Medulla oblongata (tissue), 1 donor: ENCODE measurements around the gene ANKS3.

ENCODE experiments used
- DNase-seq: peaks from one replicate; pipeline ENCODE4 v3.0.0-alpha.2; 2015; ENCODE audit errors: extremely low spot score

The ANKS3 gene

DNA sequence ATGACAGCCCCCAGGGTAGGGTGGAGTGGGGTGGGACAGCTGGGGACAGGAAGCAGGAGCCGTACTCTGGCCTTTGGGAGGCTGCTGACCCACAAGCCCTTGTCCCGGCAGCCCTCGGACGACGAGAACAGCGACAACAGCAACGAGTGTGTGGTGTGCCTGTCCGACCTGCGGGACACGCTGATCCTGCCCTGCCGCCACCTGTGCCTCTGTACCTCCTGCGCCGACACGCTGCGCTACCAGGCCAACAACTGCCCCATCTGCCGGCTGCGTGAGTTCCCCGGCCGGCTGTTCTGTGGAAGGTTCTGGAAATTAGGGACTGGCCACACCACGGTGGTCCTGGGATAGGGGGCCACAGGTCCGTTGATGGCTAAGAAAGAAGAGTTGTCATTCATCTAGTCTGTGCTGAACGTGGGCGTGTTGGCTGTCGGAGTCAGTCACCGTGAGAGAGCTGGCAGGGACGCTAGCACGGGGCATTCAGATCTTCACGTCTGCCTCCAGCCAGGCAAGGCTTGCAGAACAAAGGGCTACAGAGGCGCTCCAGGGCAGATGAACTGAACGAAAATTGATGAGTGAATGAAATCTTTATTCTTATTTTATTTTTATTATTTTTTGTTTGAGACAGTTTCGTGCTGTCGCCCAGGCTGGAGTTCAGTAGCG is 60.6 kb downstream of the ANKS3 start:
- peak; percentile 72 for DNase-seq

DNA sequence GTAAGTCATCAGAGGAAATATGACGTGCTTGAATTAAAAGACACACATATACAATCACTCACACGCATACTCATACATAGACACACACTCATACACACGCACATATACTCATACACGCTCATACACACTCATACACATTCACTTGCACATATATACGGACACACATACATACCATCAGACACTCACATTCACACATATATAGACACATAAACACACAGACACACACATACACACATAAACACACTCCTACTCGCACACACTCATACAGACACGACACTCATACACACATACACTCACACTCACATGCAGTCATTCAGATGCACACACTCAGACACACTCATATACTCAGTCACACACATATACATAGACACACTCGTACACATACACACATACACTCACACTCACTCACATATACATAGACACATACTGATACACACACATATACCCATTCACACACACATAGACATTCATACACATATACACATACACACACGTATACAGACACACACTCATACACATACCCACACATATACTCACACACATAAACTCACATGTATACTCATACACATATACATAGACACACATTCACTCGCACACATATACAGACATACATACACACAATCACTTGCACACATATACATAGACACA is 65.6 kb downstream of the ANKS3 start:
- no peak for DNase-seq

DNA sequence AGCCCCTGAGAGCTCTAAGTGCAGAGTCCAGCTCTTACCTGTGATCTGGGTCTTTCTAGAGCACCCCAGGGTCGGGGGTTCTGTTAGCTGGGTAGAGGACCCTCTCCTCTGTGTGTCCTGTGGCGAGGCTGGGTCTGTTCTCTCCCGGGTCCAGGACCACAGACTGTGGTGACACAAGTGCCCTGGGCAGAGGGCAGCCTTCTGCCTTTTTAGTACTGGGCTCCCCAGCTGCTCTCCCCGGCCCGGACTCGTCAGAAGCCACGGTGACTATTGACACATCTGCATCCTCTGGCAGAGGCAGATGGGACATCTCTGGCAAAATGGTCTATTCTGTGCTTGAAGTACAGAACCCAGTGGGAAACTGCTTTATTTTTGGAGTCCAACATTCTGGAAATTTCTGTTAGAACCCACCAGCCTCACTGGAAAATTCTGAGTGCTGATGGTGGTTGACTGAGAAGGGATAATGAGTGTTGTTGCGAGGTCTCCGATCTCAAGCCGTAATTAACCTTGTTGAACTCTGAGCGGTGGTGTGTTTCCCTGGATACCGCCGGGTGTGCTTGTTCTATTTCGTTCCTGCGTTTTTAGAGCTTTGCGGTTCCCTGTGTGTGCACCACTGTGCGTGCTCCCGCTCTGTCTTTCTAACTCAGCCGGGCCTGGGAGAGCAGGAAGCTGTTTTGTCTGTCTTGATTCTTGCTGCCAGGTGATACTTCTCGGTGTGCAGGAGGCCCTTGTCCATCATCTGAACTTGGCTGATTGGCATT is 66.7 kb downstream of the ANKS3 start:
- DNase-seq = no peak

DNA sequence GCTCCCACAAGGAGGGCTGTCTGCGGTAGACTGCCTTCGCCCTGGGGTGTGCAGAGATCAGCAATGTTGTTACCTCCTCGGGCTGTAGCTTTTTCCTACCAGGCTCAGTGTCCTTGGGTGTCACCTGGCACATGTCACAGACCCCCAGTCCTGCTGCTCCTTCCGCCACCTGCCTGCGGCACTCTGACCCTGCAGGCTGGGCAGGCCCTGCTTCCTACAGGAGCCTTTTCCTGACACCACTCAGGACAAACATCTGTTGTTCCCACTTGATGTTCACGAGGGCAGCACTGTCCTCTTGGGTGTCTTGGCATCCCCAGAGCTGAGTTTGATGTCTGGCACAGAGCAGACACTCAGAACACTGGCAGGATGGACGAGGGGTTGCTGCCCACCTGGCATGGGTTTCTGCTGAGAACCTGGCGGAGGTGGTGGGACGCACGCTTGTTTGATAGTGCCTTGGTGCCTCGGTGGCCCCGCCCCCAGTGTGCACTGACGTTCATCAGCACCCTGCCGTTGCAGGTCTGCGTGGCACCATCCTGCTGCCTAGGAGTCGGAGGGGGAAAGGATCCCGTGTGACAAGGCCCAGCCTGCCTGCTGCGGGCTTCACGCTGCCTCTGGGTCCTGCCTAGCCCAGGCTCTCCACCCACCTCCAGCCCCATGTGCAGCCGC is 67.4 kb downstream of the ANKS3 start:
- no peak for DNase-seq

DNA sequence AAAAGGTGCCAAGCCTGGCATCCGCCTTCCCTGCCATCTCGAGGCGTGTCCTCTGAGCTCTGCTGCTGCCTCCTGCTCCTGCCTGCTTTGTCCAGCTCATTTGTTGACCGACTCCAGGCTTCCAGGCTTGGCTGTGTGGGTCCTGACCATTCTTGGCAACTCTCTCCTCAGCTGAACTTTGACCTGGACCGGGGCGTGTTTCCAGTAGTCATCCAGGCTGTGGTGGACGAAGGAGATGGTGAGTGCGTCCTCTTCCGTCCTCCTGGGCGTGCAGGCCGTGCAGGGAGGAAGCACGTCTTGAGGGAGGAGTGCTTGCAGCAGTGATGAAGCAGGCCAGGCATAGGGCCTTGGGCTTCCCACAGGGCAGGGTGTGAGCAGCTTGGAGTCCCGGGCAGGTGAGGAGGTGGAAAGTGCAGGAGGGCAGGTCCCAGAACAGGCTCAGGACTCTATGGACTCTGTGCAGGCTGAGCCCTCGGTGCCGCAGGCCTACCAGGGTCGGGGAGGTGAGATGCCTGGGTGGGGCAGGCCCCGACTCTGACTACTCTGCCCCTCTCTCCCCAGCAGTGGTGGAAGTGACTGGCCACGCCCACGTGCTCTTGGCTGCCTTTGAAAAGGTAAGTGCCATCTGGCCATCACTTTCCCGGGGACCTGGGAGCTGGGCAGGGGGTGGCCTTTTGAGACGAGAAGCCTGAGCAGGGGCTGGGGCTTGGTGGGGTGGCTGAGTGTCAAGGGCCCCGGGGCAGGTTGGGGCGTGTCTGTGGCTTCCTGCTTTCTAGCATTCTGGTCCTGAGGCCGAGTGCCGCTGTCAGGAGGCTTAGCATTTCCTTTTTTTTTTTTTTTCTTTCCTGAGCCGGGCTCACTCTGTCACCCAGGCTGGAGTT is 69.3 kb downstream of the ANKS3 start:
- no peak for DNase-seq

DNA sequence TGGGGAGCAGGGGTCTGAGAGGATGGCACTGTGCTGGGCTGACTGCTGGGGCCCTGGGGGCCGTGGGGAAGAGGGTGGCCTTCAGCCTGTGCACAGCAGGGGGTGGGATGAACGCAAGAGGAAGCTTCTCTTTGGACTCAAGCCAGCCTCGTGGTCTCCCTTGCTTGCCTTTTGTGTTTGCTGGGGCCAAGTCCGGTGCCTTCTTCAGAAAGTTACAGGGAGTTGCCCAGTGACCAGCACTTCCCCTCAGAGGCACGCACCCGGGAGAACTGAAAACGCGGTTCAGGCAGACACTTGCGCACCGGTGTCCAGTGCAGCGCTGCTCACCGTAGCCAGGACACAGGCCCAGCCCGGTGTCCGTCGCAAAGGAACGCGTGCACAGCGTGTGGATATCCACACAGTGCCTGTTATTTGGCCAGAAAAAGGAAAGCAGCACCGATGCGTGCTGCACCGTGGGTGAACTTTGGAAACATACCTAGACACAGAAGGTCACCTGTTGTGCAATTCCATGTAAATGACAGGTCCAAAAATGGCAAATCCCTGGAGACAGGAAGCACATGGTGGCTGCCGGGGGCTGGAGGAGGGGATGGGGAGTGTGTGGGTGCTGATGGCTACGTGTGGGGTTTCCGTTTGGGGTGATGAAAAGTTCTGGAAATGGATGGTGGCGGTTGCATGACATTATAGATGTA is 70.2 kb downstream of the ANKS3 start:
- DNase-seq = peak; percentile 93

DNA sequence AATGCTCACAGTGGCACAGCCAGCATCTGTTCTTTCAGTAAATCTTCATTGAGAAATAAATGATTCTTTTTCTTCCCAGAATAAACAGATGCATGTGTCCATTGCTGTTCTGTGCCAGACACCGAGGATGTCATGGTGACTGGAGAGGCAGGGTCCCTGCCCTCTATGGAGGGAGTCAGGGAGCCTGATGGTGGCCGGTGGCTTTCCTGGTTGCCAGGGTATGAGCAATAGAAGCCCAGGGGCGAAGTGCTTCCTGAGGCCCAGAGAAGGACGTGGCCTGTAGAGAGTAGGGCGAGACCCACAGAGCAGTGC is 70.7 kb downstream of the ANKS3 start:
- peak; percentile 63 for DNase-seq

DNA sequence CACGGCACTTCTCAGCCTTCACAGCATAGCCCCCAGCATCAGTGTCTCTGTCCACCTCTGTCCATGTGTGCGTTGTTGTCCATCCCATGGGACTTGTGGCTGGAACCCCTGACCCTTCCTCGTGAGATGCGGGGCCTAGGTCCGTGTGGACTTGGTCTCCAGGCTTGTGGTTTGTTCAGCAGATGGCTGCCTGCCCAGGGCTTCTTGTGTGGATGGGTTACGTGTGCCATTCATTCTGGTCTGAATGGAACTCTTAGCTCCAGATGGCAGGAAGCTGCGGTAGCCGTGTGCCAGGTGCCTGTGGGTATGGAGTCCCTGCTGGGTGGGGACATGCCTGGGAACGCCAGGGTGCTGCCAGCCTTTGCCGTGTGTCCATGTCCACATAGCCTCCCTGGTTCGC is 72.4 kb downstream of the ANKS3 start:
- peak; percentile 75 for DNase-seq

DNA sequence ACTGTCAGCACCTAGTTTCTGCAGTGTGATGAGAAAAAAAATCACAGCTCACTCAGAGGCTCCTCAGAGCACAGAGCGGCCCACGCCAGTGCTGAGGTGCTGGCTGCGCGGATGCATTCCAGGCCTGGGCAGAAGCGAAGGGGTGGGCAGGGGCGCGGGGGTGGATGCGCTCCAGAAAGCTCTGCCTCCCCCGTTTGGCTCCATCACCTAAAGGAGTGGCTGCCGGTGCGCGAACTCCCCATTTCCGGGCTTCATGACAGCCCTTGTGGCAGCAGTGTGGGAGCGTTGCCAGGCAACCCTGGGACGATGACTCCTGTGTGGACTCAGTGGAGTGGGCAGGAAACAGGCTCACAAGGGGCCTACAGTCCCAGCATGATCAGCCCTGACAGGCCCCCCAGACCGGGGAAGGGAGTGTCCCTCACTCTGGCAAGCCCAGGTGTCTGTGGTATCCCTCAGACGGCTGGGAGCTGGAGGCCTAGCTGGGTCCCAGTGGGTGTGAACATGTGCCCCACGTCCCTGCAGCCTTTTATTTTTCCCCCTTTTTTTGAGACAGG is 73.5 kb downstream of the ANKS3 start:
- DNase-seq = peak; percentile 54

DNA sequence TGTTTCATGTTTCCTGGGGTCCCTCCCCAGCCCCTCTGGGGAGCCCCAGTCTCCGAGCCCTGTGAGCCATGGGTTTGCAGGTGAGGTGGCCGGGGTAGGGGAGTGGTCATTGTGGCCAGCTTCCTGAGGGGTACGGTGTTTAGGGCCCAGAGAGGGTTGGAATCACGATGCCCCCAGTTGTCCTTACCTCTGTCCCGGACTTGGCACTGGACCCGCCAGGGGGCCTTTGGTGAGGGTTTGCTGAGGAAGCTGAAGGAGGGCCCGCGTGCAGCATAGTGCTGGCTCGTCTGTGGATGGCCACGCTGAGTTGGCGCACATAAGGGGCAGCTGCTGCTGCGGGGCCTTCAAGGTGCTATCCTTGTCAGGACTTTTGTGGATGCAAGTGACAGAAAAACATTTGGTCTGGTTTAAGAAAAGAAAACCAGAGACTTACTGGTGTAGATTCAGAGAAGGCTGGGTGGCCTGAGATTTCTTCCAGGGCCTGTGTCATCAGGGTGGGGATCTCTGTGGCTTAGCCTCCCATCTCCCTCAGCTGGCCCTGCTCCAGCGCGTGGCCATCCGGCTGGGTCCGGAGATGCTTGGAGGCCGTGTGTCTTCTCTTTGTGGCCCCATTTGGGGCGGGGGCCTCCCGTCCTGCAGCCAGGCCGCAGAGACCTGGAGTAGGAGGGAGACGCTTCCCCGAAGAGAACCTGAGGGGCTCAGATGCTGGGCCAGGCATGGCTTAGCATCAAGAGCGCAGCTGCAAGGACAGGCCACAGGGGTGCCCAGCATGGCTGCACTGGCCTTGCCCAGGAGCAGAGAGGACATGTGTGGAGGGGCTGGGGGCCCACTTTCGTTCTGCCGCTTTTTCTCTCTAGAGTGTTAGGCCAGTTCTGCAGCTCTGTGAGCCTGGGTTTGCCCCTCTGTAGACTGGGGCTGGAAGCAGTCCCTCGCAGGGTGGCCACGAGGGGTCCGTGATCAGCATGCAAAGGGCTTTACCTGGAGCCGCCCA is 74.4 kb downstream of the ANKS3 start:
- DNase-seq = no peak

DNA sequence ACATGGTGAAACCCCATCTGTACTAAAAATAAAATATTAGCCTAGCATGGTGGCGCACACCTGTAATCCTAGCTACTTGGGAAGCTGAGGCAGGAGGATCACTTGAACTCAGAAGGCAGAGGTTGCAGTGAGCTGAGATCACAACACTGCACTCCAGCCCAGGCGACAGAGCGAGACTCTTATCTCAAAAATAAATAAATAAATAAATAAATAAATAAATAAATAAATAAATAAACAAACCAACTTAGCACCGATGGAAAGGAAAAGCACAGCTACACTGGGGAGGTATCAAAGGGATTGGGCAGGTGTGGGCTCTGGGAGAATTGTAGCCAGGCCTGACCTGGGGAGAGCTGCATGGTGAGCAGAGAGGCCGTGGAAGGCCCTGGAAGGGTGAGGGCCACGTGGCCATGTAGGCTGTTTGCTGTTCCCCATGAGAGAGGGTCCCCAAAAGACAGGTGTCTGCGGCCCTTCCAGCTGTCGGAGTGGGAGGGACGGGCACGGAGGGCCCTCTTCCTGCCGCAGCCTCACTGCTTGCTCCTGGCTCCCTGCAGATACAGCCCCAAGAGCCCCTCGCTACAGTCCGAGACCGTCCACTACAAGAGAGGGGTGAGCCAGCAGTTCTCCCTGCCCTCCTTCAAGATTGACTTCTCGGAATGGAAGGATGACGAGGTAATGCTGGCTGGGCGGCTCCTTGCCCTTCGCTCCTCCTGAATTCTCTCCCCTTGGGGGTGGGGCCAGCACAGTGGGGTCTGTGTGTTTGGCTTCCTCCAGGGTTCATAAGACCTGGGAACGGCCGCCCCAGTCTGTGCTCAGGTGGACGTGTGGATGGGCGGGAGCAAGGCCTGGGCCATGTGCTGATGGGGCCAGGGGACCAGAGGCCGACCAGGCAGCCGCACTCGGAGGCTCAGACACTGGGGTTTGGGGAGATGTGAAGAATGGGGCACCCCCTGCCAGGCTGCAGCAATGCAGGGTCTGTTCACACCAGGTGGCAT is 77.1 kb downstream of the ANKS3 start:
- DNase-seq = no peak

DNA sequence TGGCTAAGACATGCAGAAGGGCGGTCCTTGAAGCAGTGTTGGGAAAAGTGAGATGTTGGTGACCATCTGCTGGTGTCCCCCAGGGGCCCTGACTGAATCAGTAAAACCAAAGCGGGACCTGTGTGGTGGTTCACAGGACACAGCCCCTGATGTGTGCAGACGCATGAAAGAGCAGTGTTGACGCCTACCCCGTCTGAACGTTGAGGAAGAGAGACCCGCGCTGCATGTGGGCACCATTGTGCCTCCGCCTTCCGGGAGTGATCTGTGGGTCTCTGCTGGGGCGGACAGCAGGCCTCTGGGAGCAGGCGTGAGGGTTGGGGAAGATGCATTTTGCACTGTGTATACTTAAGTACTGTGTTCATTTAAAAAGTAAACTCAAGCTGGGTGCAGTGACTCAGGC is 77.8 kb downstream of the ANKS3 start:
- no peak for DNase-seq

DNA sequence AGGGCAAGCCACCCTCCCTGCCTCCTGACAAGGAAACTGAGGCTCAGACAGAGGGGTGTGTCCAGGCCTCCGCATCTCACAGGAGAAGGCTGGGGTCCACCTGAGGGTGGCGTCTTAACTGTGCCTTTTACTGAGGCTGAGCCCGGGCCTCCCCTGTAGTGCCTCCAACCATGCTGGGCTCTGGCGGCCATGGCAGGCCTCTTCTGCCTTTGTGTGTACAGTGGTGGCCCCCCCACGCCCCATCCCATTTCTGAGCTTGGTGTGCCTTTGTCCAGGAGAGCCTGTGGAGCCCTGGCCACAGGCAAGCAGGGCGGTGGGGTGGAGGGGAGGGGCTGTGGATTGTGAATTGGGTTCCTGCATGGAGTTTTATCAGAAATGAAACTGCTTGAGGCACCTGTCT is 78.3 kb downstream of the ANKS3 start:
- no peak for DNase-seq

DNA sequence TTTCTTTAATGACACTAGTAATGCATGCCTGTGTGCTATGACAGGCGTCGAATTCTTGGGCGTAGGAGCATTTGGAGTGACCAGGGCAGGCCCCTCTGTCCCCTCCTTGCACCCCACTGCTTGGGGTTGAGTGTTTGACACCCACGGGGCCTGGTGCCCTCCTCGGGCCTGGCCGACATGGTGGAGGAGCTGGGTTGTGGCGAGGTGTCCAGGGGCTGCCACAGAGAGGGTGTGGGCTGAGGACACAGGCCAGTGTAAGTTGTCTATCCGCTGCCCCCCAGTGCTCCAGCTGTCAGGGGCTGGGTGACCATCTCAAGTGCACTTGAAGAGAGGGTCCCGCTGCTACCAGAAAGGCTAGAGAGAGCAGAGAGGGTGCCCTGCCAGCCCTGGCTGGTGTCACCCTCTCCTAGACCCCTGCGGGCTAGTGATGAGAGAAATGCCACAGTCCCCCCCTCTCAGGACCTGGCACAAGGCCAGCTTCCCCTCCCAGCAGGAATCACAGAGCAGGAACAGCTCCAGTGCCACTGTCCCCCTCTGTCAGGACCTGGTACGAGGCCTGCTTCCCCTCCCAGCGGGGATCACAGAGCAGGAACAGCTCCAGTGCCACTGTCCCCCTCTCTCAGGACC is 79.0 kb downstream of the ANKS3 start:
- no peak for DNase-seq

DNA sequence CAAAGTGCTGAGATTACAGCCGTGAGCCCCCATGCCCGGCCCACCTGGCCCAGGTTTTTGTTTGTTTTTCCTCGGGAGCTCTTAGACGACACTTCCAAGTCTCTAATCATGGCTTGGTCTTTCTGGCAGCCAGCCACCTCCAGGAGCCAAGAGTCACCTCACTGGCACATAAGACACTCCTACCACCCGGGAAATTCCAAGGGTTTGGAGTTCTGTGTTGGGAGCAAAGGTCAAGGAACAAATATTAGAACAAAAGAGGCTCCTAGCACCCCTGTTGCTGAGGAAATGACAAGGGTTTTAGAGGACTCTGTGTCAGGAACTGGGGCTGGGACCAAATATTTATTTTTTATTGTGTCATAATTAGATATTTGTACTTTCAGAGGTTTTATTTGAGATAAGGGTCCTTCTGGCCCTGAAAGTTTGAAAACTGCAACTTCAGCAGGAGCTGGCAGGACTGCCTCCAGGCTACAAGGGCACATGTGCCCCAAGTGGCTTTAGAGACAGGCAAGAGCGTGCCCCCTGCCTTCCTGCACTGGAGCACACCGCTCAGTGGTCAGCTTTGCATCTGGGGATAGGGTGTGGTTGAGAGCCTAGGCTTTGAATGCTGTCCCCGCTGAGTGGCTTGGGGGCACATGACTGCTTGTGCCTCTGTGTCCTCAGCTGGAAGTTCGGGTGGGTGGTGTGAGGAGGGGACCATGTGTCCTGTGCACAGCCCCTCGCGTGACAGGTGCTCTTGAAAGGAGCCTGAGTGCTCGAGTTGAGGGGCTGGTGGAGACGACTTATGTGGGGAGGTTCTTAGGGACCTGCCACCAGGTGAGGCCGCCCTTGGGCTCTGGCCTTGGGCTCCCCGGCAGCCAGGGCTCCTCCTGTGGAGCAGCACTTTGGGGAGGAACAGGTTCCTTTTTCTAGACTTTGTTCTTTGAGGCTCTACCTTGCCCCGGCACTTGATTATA is 79.8 kb downstream of the ANKS3 start:
- no peak for DNase-seq

DNA sequence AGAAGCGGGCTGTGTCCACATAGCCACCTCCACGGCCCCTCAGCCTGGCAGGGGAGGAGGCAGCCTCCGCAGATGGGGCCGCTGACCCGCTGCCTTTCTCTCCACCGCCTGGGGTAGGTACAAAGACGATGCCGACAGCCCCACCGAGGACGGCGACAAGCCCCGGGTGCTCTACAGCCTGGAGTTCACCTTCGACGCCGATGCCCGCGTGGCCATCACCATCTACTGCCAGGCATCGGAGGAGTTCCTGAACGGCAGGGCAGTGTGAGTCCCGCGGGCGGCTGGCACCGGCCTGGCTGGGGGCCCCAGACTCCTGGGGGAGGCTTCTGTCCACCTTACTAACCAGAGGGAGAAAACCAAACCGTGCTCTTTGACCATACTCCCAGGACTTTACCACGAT is 81.5 kb downstream of the ANKS3 start:
- no peak for DNase-seq

DNA sequence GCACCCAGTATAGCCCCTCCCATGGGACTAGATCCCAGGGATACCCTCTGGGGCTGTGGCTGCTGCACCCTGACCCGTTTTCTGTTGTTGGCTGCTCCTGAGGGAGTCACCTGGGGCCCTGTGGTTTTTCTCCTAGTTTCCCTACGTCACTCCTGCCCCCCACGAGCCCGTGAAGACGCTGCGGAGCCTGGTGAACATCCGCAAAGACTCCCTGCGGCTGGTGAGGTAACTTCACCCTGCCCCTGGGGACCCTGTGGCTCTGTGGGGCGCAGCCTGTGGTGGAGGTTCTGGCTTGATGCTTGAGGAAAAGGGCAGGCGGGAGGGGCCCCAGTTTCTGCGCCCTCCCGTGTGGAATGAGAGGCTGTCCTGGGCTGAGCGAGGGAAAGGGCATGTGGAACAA is 82.2 kb downstream of the ANKS3 start:
- no peak for DNase-seq
